HuH-7 (cell line): Measurements from ENCODE around the gene PLAC8.
"Not testable (repeated sequence)": the region's sequence is repeated elsewhere in the genome, so short reads cannot be mapped to it uniquely, and the experiment has no call there.

Source experiments
- DNase-seq: peaks from one replicate; pipeline ENCODE4 v3.0.0; 2011; ENCODE audit warnings: low spot score

Gene PLAC8

GRCh38 chr4:83112231-83112630, 2.3 kb downstream of the PLAC8 start:
- no peak for DNase-seq

DNA sequence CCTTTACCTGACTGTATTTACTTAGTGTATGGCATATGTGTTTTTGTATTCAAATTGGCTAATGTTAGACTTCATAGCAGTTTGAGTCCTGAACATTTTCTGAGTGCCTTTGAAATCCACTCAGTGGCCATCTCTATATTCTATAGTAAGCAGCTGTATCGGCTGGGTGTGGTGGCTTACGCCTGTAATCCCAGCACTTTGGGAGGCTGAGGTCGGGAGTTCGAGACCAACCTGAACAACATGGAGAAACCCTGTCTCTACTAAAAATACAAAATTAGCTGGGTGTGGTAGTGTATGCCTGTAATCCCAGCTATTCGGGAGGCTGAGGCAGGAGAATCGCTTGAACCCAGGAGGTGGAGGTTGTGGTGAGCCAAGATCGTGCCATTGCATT, 2.8 kb downstream of the PLAC8 start:
- not testable (repeated sequence) for DNase-seq

GRCh38 chr4:83110970-83111750, 3.4 kb downstream of the PLAC8 start:
- DNase-seq: no peak

DNA sequence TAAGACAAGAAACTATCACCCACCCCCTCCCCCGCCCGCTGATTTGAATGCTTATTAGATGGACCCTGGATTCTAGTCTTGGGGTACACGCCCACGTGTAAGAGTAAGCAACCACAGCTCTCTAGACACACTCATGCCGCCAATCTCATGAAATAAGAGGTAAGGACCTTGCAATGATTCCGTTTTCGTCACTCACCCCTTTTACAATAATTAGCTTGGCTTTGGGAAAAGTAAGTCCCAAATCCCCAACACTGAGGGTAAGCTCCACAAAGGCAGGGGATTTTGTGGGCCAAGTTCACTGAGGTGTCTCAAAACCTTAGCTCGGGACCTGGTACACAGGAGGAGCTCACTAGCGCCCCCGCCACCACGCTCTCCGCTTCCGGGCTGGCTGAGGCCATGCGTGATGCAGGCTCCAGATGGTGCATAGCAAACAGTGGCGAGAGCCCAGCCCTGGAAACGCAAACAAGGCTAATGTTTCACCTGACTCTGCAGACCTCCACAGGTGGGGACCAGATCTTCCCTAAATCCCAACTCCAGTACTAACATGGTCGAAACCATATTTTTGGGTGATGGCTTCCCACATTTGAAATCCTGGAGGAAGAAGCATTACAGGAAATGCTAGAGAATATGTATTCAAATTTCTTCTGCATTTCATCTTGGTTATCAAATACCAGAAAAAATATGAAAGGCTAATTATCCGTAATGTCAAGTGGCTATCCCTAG, 4.1 kb downstream of the PLAC8 start:
- DNase-seq: peak; percentile 74

GRCh38 chr4:83109480-83110222, 4.9 kb downstream of the PLAC8 start:
- DNase-seq: peak; percentile 28

DNA sequence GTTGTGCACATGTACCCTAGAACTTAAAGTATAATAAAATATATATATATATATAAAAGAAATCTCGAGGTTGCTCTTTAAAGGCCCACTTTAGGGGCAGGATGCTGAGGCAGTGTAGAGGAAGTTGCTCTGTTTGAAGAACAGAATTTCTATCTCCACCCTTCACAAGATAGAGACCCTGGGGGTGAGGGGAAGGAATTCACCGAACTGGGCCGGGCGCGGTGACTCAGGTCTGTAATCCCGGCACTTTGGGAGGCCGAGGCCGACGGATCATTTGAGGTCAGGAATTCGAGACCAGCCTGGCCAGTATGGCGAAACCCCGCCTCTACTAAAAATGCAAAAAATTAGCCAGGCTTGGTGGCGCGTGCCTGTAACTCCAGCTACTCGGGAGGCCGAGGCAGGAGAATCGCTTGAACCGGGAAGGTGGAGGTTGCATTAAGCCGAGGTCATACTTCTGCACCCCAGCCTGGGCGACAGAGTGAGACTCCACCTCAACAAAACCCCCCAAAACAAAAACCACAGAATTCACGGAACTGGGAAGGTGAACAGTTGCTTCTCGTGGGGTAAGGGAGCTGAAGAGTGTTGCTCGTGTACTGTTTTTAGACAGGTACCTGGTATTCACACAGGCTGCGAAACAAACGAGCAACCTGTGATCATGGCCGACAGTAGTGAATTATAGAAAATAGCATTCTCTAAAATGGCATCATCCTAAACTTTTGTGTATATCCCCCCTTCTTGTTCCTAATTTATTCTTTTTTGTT, 6.2 kb downstream of the PLAC8 start:
- no peak for DNase-seq

GRCh38 chr4:83107631-83108030, 6.9 kb downstream of the PLAC8 start:
- no peak for DNase-seq

- DNase-seq: no peak
These were observed 9.5 kb downstream of the PLAC8 start for GRCh38 chr4:83104991-83105390.

DNA sequence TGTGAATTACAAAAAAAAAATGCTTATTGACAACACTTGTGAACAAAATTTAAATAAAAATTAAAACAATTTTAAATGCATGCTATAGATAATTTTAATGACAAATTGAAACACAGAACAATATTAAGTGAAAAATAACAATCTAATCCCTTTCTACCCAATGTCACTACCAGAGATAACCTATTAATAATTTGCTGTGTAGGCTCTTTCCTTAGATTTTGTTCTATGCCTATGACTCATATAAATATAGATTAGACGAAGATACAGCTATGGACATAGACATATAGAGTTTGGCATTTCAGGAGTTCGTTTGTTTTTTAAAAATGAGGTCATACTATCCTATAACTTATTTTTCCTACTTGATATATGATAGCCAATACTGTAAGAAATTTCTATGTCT, 18.1 kb downstream of the PLAC8 start:
- DNase-seq: no peak

- DNase-seq: no peak
These were observed 21.4 kb downstream of the PLAC8 start for GRCh38 chr4:83093060-83093640.

GRCh38 chr4:83089410-83090157, 24.9 kb downstream of the PLAC8 start:
- no peak for DNase-seq

DNA sequence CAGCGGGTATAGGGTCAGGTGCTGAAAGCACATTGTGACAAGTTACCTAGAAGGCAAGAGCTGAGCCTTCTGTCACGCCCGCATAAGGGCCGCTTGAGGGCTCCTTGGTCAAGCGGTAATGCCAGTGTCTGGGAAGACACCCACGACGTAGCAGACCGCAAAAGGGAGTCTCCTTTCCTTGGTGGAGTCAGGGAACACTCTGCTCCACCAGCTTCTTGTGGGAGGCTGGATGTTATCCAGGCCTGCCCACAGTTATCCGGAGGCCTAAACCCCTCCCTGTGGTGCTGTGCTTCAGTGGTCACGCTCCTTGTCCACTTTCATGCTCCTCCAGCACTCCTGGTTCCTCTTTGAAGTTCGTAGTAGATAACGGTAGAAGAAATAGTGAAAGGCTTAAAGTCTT, 29.6 kb downstream of the PLAC8 start:
- DNase-seq: not testable (repeated sequence)

GRCh38 chr4:83083925-83084475, 30.5 kb downstream of the PLAC8 start:
- DNase-seq: no peak

DNA sequence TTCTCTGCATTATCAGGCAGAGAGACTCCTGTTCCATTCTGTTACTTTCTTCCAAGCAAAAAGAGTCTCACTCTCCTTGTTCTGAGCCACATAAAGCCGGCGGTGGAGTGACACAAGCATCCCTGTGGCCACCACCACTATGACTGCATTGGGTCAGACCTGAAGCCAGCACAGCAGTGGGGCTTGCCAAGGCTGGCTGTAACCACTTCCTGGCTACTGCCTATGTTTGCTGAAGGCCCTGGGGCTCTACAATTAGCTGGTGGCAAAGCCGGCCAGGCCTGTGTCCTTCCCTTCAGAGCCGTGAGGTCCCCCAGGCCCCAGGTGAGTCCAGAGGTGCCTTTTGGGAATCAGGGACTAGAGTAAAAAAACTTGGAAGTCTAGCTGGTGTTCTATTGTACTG, 31.8 kb downstream of the PLAC8 start:
- DNase-seq: no peak

- DNase-seq: no peak
These were observed 34.0 kb downstream of the PLAC8 start for GRCh38 chr4:83080561-83080960.

- DNase-seq: no peak
These were observed 39.0 kb downstream of the PLAC8 start for GRCh38 chr4:83075311-83076095.

DNA sequence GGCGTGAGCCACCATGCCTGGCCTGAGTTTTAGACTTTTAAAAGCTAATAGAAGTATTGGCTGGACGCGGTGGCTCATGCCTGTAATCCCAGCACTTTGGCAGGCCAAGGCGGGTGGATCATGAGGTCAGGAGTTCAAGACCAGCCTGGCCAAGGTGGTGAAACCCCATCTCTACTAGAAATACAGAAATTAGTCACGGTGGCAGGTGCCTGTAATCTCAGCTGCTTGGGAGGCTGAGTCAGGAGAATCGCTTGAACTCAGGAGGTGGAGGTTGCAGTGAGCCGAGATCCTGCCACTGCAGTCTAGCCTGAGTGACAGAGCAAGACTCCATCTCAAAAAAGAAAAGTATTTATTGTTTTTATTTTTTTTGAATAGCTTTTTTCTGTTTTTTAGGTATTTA, 39.7 kb downstream of the PLAC8 start:
- DNase-seq: not testable (repeated sequence)

- peak; percentile 26 for DNase-seq
These were observed 40.3 kb downstream of the PLAC8 start for GRCh38 chr4:83074086-83074704.

GRCh38 chr4:83071116-83071515, 43.4 kb downstream of the PLAC8 start:
- no peak for DNase-seq
